Measurements from ENCODE around the gene AIPL1. TPM values are rescaled to one million over a fixed set of nuclear protein-coding genes. Genes with fewer than 3 reads are reported as not detected.

AIPL1 gene
- total and polyA plus RNA-seq, 9 donors = 0.05 TPM; not detected in 8

GRCh38 chr17:6374761-6375312, 60.1 kb downstream of the AIPL1 start:
- H3K4me3 ChIP-seq (ENCODE audit: low read length) = no peak overlapping the region
- H3K27ac ChIP-seq (ENCODE audit: low read length) = no peak overlapping the region
- H3K36me3 ChIP-seq (ENCODE audit: control insufficient read depth, insufficient read depth, low read length) = no peaks in the 10 kb centered on the region
- H3K4me1 ChIP-seq (ENCODE audit: control insufficient read depth, insufficient read depth, low read length) = peaks cover 6% of the 10 kb centered on the region
- peak; percentile 10 for DNase-seq
- no peaks in the 10 kb centered on the region for H3K9me3 ChIP-seq (replicated peaks; ENCODE audit: control insufficient read depth, low read depth, low read length)
- H3K27me3 ChIP-seq (ENCODE audit: control insufficient read depth, insufficient read depth, low read length) = no peaks in the 10 kb centered on the region
- WGBS (ENCODE audit: insufficient coverage) = 6% methylated on average over 12 of the region's 14 CpGs

- Histone ChIP-seq H3K27me3 (ENCODE audit: control insufficient read depth, insufficient read depth, low read length) (no peaks in the 10 kb centered on the region), H3K36me3 (ENCODE audit: control insufficient read depth, insufficient read depth, low read length) (no peaks in the 10 kb centered on the region), H3K9me3 (replicated peaks; ENCODE audit: control insufficient read depth, low read depth, low read length) (no peaks in the 10 kb centered on the region), H3K4me3 (ENCODE audit: low read length) (no peak overlapping the region), H3K27ac (ENCODE audit: low read length) (no peak overlapping the region), H3K4me1 (ENCODE audit: control insufficient read depth, insufficient read depth, low read length) (peaks cover 6% of the 10 kb centered on the region)
- WGBS (ENCODE audit: insufficient coverage) = 0% methylated on average over 1 of the region's 2 CpGs
- peak; percentile 2 for DNase-seq
These were observed 60.6 kb downstream of the AIPL1 start for GRCh38 chr17:6374271-6374691.

Other genes with a start within 250 kb of the AIPL1 start
- 11.3 TPM for gene PIMREG, start 9.3 kb upstream of the AIPL1 start, total RNA-seq
- gene PIMREG, start 9.3 kb upstream of the AIPL1 start, polyA plus RNA-seq (ENCODE audit: insufficient read depth in 1 of 8, insufficient read length in 8 of 8, low replicate concordance in 1 of 8) = 10 to 100 TPM; 13.0 to 22.9 (median 20.0) TPM
- 2.1 TPM for gene PITPNM3, start 121.4 kb upstream of the AIPL1 start, total RNA-seq
- 1 to 10 TPM; 3.4 to 6.2 (median 4.4) TPM for gene PITPNM3, start 121.4 kb upstream of the AIPL1 start, polyA plus RNA-seq (ENCODE audit: insufficient read depth in 1 of 8, insufficient read length in 8 of 8, low replicate concordance in 1 of 8)
- 10.6 TPM for gene KIAA0753, start 205.6 kb upstream of the AIPL1 start, total RNA-seq
- 10 to 100 TPM in 7 of 8 donors, 1 to 10 TPM in 1; 9.7 to 18.1 (median 13.0) TPM for gene KIAA0753, start 205.6 kb upstream of the AIPL1 start, polyA plus RNA-seq (ENCODE audit: insufficient read depth in 1 of 8, insufficient read length in 8 of 8, low replicate concordance in 1 of 8)
- gene TXNDC17, start 205.9 kb upstream of the AIPL1 start, total RNA-seq = 72.0 TPM
- 10 to 100 TPM; 51.7 to 70.4 (median 65.6) TPM for gene TXNDC17, start 205.9 kb upstream of the AIPL1 start, polyA plus RNA-seq (ENCODE audit: insufficient read depth in 1 of 8, insufficient read length in 8 of 8, low replicate concordance in 1 of 8)
- gene MED31, start 216.5 kb upstream of the AIPL1 start, total RNA-seq = 13.6 TPM
- 10 to 100 TPM; 13.8 to 20.2 (median 15.7) TPM for gene MED31, start 216.5 kb upstream of the AIPL1 start, polyA plus RNA-seq (ENCODE audit: insufficient read depth in 1 of 8, insufficient read length in 8 of 8, low replicate concordance in 1 of 8)
- gene C17orf100, start 216.6 kb upstream of the AIPL1 start, total RNA-seq = 0.98 TPM
- gene C17orf100, start 216.6 kb upstream of the AIPL1 start, polyA plus RNA-seq (ENCODE audit: insufficient read depth in 1 of 8, insufficient read length in 8 of 8, low replicate concordance in 1 of 8) = 1 to 10 TPM; 2.9 to 4.1 (median 3.7) TPM

Data from muscle of leg (tissue), 11 donors.